Activated CD4-positive, alpha-beta memory T cell treated with anti-CD3 and anti-CD28 coated beads for 36 hours (primary cell): ENCODE data around the gene CTNND1. TPM values are rescaled to one million over a fixed set of nuclear protein-coding genes. Genes with fewer than 3 reads are reported as not detected.
A peak's percentile ranks its signal among the peaks of the same experiment; 100 is the strongest.

ENCODE experiments used
- CTCF ChIA-PET: fragments of 350-600 bp; sonication (Branson Sonifier 250); formaldehyde crosslinking; loops from one replicate; lab custom pipeline; 2021; ENCODE audit warnings: antibody characterized with exemption, inconsistent platforms; lab: Charles Lee
- POLR2A ChIA-PET: fragments of 350-600 bp; sonication (Branson Sonifier 250); formaldehyde crosslinking; loops from one replicate; lab custom pipeline; 2021; ENCODE audit warnings: antibody characterized with exemption; lab: Charles Lee
- DNase-seq: peaks from one replicate; pipeline ENCODE4 v3.0.0-alpha.2; 2020
- H3K27ac Mint-ChIP-seq: one replicate; pipeline ENCODE4 v1.8.0; 2021; ENCODE audit warnings: mixed read lengths
- H3K27me3 Mint-ChIP-seq: one replicate; pipeline ENCODE4 v1.8.0; 2021; ENCODE audit warnings: mixed read lengths
- H3K36me3 Mint-ChIP-seq: one replicate; pipeline ENCODE4 v1.8.0; 2021; ENCODE audit warnings: mixed read lengths
- H3K4me1 Mint-ChIP-seq: one replicate; pipeline ENCODE4 v1.8.0; 2021; ENCODE audit warnings: low read depth, mixed read lengths
- H3K4me3 Mint-ChIP-seq: one replicate; pipeline ENCODE4 v1.8.0; 2021; ENCODE audit warnings: mild to moderate bottlenecking, mixed read lengths
- H3K9me3 Mint-ChIP-seq: one replicate; pipeline ENCODE4 v1.8.0; 2021; ENCODE audit warnings: mixed read lengths
- intact Hi-C: fragments of 100-400 bp; cut with micrococcal nuclease; formaldehyde crosslinking; loops from one replicate; pipeline ENCODE4 v1.15.1; 2023
- total RNA-seq, 2 experiments: library from RNA; stranded (reverse); gene quantifications; one replicate each; pipeline ENCODE4 v1.2.3, GENCODE V29; 2021

Gene CTNND1
- total RNA-seq, 2 experiments from 2014 or later, result 3.5 to 4.4 TPM

GRCh38 chr11:57779276-57779675 is 17.7 kb downstream of the CTNND1 start:
- no peaks in the 10 kb centered on the region for H3K27me3 Mint-ChIP-seq
- peaks cover 2% of the 10 kb centered on the region for H3K4me1 Mint-ChIP-seq
- ChIA-PET POLR2A (no interaction called here), CTCF (interaction anchor here (1.0 kb wide), 1 partner anchor 22 kb away, joined by 3 read pairs; no protein-coding TSS in a partner anchor)
- no peak for DNase-seq
- no peak overlapping the region for H3K27ac Mint-ChIP-seq
- intact Hi-C loops, result no loop called here
- H3K36me3 Mint-ChIP-seq, result no peaks in the 10 kb centered on the region
- H3K9me3 Mint-ChIP-seq, result no peaks in the 10 kb centered on the region
- H3K4me3 Mint-ChIP-seq, result no peak overlapping the region

GRCh38 chr11:57781529-57781943 is 19.9 kb downstream of the CTNND1 start:
- no peak for DNase-seq
- ChIA-PET CTCF (interaction anchor here (1.6 kb wide), 1 partner anchor 19 kb away, joined by 10 read pairs; no protein-coding TSS in a partner anchor), POLR2A (no interaction called here)
- no peaks in the 10 kb centered on the region for H3K27me3 Mint-ChIP-seq
- peaks cover 2% of the 10 kb centered on the region for H3K4me1 Mint-ChIP-seq
- H3K4me3 Mint-ChIP-seq, result no peak overlapping the region
- H3K9me3 Mint-ChIP-seq, result no peaks in the 10 kb centered on the region
- intact Hi-C loops, result no loop called here
- H3K27ac Mint-ChIP-seq, result no peak overlapping the region
- H3K36me3 Mint-ChIP-seq, result no peaks in the 10 kb centered on the region

GRCh38 chr11:57785072-57785471 is 23.5 kb downstream of the CTNND1 start:
- CTCF ChIA-PET, result interaction anchor here (0.9 to 1.0 kb wide), 2 partner anchors 10 to 292 kb away, joined by 3 to 5 read pairs; no protein-coding TSS in a partner anchor
- DNase-seq, result no peak
- POLR2A ChIA-PET, result no interaction called here
- Mint-ChIP-seq H3K4me3 (no peak overlapping the region), H3K27ac (no peak overlapping the region), H3K27me3 (no peaks in the 10 kb centered on the region), H3K4me1 (no peaks in the 10 kb centered on the region), H3K36me3 (no peaks in the 10 kb centered on the region), H3K9me3 (no peaks in the 10 kb centered on the region)
- intact Hi-C loops, result no loop called here

- ChIA-PET POLR2A (no interaction called here), CTCF (interaction anchor here (1.3 kb wide), 1 partner anchor 15 kb away, joined by 4 read pairs; no protein-coding TSS in a partner anchor)
- H3K4me3 Mint-ChIP-seq, result no peak overlapping the region
- intact Hi-C loops, result no loop called here
- no peaks in the 10 kb centered on the region for H3K27me3 Mint-ChIP-seq
- no peak for DNase-seq
- H3K9me3 Mint-ChIP-seq, result no peaks in the 10 kb centered on the region
- H3K36me3 Mint-ChIP-seq, result no peaks in the 10 kb centered on the region
- H3K4me1 Mint-ChIP-seq, result peaks cover 7% of the 10 kb centered on the region
- no peak overlapping the region for H3K27ac Mint-ChIP-seq
Observed at GRCh38 chr11:57786436-57786835, 24.8 kb downstream of the CTNND1 start.

GRCh38 chr11:57787006-57787604 is 25.5 kb downstream of the CTNND1 start:
- Mint-ChIP-seq H3K4me1 (peaks cover 14% of the 10 kb centered on the region), H3K4me3 (no peak overlapping the region), H3K27ac (no peak overlapping the region), H3K36me3 (no peaks in the 10 kb centered on the region), H3K9me3 (no peaks in the 10 kb centered on the region), H3K27me3 (no peaks in the 10 kb centered on the region)
- ChIA-PET POLR2A (no interaction called here), CTCF (interaction anchor here (1.3 kb wide), 1 partner anchor 14 kb away, joined by 4 read pairs; no protein-coding TSS in a partner anchor)
- intact Hi-C loops, result no loop called here
- no peak for DNase-seq

GRCh38 chr11:57787920-57788702 is 26.5 kb downstream of the CTNND1 start:
- H3K4me1 Mint-ChIP-seq, result peaks cover 22% of the 10 kb centered on the region
- no peaks in the 10 kb centered on the region for H3K36me3 Mint-ChIP-seq
- H3K27me3 Mint-ChIP-seq, result peaks cover 1% of the 10 kb centered on the region
- intact Hi-C loops, result no loop called here
- DNase-seq, result no peak
- H3K27ac Mint-ChIP-seq, result no peak overlapping the region
- H3K9me3 Mint-ChIP-seq, result no peaks in the 10 kb centered on the region
- ChIA-PET POLR2A (no interaction called here), CTCF (no interaction called here)
- H3K4me3 Mint-ChIP-seq, result no peak overlapping the region

GRCh38 chr11:57788703-57789088 is 27.1 kb downstream of the CTNND1 start:
- no peak overlapping the region for H3K27ac Mint-ChIP-seq
- no peak overlapping the region for H3K4me3 Mint-ChIP-seq
- no peaks in the 10 kb centered on the region for H3K9me3 Mint-ChIP-seq
- no peak for DNase-seq
- H3K4me1 Mint-ChIP-seq, result peaks cover 28% of the 10 kb centered on the region
- H3K27me3 Mint-ChIP-seq, result peaks cover 1% of the 10 kb centered on the region
- ChIA-PET CTCF (interaction anchor here (1.1 kb wide), 1 partner anchor 12 kb away, joined by 4 read pairs; no protein-coding TSS in a partner anchor), POLR2A (interaction anchor here (0.6 kb wide), 1 partner anchor 31 kb away, joined by 3 read pairs; no protein-coding TSS in a partner anchor)
- no peaks in the 10 kb centered on the region for H3K36me3 Mint-ChIP-seq
- intact Hi-C loops, result no loop called here

GRCh38 chr11:57791321-57792059 is 29.9 kb downstream of the CTNND1 start:
- intact Hi-C loops, result loop anchor here (1.0 to 2.0 kb wide), 7 partner anchors 31 to 733 kb away; partner anchors contain the start of genes MED19, SELENOH, TIMM10 and TMX2
- DNase-seq, result no peak
- Mint-ChIP-seq H3K27me3 (peaks cover 1% of the 10 kb centered on the region), H3K4me3 (peak overlapping the region; percentile 55), H3K9me3 (no peaks in the 10 kb centered on the region), H3K4me1 (peaks cover 34% of the 10 kb centered on the region), H3K36me3 (no peaks in the 10 kb centered on the region), H3K27ac (peak overlapping the region; percentile 86)
- CTCF ChIA-PET, result interaction anchor here (0.7 to 1.9 kb wide), 1 partner anchor 9 kb away, joined by 3 to 10 read pairs; no protein-coding TSS in a partner anchor
- POLR2A ChIA-PET, result interaction anchor here (0.6 kb wide), 1 partner anchor 71 kb away, joined by 3 read pairs; no protein-coding TSS in a partner anchor

GRCh38 chr11:57792060-57792541 is 30.5 kb downstream of the CTNND1 start:
- CTCF ChIA-PET, result interaction anchor here (1.5 to 1.9 kb wide), 2 partner anchors 9 to 732 kb away, joined by 3 to 10 read pairs; no protein-coding TSS in a partner anchor
- Mint-ChIP-seq H3K27ac (peak overlapping the region; percentile 86), H3K4me3 (peak overlapping the region; percentile 55), H3K9me3 (no peaks in the 10 kb centered on the region), H3K4me1 (peaks cover 34% of the 10 kb centered on the region), H3K36me3 (no peaks in the 10 kb centered on the region), H3K27me3 (peaks cover 1% of the 10 kb centered on the region)
- intact Hi-C loops, result loop anchor here (1.0 to 2.0 kb wide), 7 partner anchors 32 to 733 kb away; partner anchors contain the start of genes MED19, SELENOH, TIMM10 and TMX2
- POLR2A ChIA-PET, result interaction anchor here (0.6 kb wide), 1 partner anchor 50 kb away, joined by 3 read pairs; no protein-coding TSS in a partner anchor
- DNase-seq, result peak; percentile 90

GRCh38 chr11:57792870-57793269 is 31.3 kb downstream of the CTNND1 start:
- peaks cover 34% of the 10 kb centered on the region for H3K4me1 Mint-ChIP-seq
- no peak for DNase-seq
- intact Hi-C loops, result loop anchor here (1.0 to 2.0 kb wide), 7 partner anchors 33 to 732 kb away; partner anchors contain the start of genes MED19, SELENOH, TIMM10 and TMX2
- ChIA-PET POLR2A (interaction anchor here (0.6 to 0.7 kb wide), 2 partner anchors 51 to 1344 kb away, joined by 3 to 4 read pairs; no protein-coding TSS in a partner anchor), CTCF (interaction anchor here (0.7 to 1.9 kb wide), 3 partner anchors 8 to 731 kb away, joined by 3 to 10 read pairs (median 3); no protein-coding TSS in a partner anchor)
- H3K27me3 Mint-ChIP-seq, result peaks cover 1% of the 10 kb centered on the region
- peak overlapping the region; percentile 86 for H3K27ac Mint-ChIP-seq
- no peaks in the 10 kb centered on the region for H3K36me3 Mint-ChIP-seq
- H3K9me3 Mint-ChIP-seq, result no peaks in the 10 kb centered on the region
- peak overlapping the region; percentile 48 for H3K4me3 Mint-ChIP-seq
